T-helper 1 cell treated with Interleukin-12 subunit alpha and Interleukin-12 subunit beta and Interleukin-4 antibody, amounts not matched to agents 30 μg/mL and 1 μg/mL, for 36 hours (primary cell): ENCODE measurements around the gene STK32B.

Experiments
- H3K27ac Mint-ChIP-seq: one replicate; pipeline ENCODE4 v1.8.0; 2021; ENCODE audit warnings: mild to moderate bottlenecking, mixed read lengths
- H3K27me3 Mint-ChIP-seq: one replicate; pipeline ENCODE4 v1.8.0; 2021; ENCODE audit warnings: low read depth, mixed read lengths
- H3K36me3 Mint-ChIP-seq: one replicate; pipeline ENCODE4 v1.8.0; 2021; ENCODE audit warnings: low read depth, mixed read lengths
- H3K4me1 Mint-ChIP-seq: one replicate; pipeline ENCODE4 v1.8.0; 2021; ENCODE audit warnings: low read depth, mixed read lengths
- H3K4me3 Mint-ChIP-seq: one replicate; pipeline ENCODE4 v1.8.0; 2021; ENCODE audit warnings: mild to moderate bottlenecking, moderate library complexity, mixed read lengths
- H3K9me3 Mint-ChIP-seq: one replicate; pipeline ENCODE4 v1.8.0; 2021; ENCODE audit warnings: mixed read lengths

Gene STK32B

DNA sequence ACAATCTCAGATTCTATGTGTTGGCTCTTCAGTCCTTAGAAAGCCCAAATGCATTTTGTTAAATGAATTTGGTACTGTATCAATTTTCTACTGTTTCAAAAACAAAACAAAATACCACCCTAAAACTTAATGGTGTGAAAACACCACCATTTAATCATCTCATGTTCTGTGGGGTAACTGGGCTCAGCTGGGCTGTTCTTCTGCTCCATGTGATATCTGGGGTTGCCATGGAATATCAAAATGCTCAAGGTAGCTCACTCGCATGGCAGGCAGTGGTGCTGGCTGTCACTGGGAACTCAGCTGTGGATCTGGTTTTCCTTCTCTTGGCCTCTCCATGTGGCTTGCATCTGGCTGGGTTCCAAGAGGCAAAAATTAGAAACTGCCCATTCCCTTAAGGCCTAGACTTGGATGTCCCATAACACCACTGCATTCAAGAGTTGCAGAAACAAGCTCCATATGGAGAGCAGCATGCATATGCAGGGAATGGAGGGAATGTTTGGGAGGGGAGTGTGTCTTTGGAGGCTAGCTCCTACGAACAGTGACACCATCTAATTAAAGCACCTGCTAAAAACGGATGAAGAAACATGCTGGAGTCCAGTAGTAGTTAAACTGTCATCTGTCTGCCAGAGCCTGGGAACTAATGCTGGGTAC, 279.2 kb downstream of the STK32B start:
- H3K9me3 Mint-ChIP-seq, result peaks cover 6% of the 10 kb centered on the region
- H3K4me3 Mint-ChIP-seq, result no peak overlapping the region
- no peaks in the 10 kb centered on the region for H3K4me1 Mint-ChIP-seq
- no peaks in the 10 kb centered on the region for H3K27me3 Mint-ChIP-seq
- H3K27ac Mint-ChIP-seq, result no peak overlapping the region
- H3K36me3 Mint-ChIP-seq, result no peaks in the 10 kb centered on the region

DNA sequence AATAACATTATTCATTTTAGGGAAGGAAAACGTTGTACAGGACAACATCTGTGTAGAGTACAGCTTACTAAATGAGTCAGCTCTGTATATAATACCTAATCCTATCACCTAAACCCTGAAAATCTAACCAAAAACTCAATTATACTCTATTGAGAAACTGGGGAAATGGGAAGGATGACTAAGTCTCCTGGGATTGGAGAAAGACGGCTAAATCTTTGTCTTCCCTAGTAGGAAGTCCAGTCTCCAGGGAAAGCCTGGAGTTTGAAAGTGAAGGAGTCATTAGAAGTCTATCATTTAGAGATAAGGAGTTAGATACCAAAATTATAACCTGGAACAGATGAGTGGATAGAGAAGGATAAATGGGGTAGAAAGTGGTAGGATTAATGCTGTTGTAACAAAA, 286.5 kb downstream of the STK32B start:
- Mint-ChIP-seq H3K9me3 (peaks cover 16% of the 10 kb centered on the region), H3K27me3 (no peaks in the 10 kb centered on the region), H3K4me1 (no peaks in the 10 kb centered on the region), H3K36me3 (no peaks in the 10 kb centered on the region), H3K27ac (no peak overlapping the region), H3K4me3 (no peak overlapping the region)

DNA sequence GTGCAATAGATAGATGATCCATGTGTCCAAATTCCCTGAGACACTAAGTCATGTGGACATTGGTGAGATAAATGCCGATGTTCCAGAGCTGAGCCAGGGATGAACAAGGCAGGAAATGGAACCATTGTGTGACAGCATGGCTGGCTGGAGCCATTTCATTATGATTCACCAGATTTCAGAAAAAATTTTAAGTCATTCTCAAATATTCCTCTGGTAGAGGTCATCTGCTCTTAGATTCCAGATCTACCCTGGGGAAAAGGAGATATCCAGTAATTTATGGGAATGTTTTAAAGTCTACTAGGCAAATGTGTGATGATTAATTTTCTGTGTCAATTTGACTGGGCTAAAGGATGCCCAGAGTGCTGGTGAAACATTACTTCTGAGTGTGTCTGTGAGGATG, 287.3 kb downstream of the STK32B start:
- Mint-ChIP-seq H3K4me3 (no peak overlapping the region), H3K27me3 (no peaks in the 10 kb centered on the region), H3K9me3 (peaks cover 16% of the 10 kb centered on the region), H3K36me3 (no peaks in the 10 kb centered on the region), H3K27ac (no peak overlapping the region), H3K4me1 (no peaks in the 10 kb centered on the region)

DNA sequence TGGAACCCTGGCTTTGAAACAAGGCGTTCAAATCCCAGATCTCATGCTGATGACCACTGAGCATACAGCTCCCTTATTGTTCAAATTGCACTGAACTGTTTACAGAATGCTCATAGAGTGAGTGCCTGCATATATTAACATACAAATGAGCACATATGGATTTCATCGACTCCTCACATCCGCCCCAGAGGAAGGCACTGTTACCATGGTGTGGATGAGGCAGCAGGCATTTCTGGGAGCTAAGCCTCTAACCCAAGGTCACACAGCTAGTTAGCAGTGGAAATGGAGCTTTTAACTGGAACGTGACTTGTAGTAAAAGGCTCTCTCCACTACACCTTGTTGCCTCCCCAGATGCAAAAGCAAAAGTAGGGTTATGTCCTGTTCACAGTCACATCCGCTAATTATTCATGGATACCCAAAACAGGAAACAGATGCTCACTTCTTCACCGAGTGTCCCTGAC, 289.7 kb downstream of the STK32B start:
- Mint-ChIP-seq H3K36me3 (no peaks in the 10 kb centered on the region), H3K27me3 (no peaks in the 10 kb centered on the region), H3K27ac (no peak overlapping the region), H3K4me1 (no peaks in the 10 kb centered on the region), H3K9me3 (peaks cover 16% of the 10 kb centered on the region), H3K4me3 (no peak overlapping the region)

DNA sequence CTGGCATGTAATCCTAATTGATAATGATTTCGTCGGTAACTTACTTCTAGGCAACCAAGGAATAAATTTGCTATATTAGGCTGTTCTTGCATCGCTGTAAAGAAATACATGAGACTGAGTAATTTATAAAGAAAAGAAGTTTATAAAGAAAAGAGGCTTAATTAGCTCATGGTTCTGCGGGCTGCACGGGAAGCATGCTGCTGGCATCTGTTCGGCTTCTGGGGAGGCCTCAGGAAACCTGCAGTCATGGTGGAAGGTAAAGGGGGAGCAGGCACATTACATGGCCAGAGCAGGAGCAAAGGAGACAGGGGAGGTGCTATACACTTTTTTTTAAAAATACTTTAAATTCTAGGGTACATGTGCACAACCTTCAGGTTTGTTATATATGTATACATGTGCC, 290.2 kb downstream of the STK32B start:
- no peak overlapping the region for H3K27ac Mint-ChIP-seq
- H3K27me3 Mint-ChIP-seq, result no peaks in the 10 kb centered on the region
- H3K4me3 Mint-ChIP-seq, result no peak overlapping the region
- no peaks in the 10 kb centered on the region for H3K36me3 Mint-ChIP-seq
- no peaks in the 10 kb centered on the region for H3K4me1 Mint-ChIP-seq
- peaks cover 16% of the 10 kb centered on the region for H3K9me3 Mint-ChIP-seq

DNA sequence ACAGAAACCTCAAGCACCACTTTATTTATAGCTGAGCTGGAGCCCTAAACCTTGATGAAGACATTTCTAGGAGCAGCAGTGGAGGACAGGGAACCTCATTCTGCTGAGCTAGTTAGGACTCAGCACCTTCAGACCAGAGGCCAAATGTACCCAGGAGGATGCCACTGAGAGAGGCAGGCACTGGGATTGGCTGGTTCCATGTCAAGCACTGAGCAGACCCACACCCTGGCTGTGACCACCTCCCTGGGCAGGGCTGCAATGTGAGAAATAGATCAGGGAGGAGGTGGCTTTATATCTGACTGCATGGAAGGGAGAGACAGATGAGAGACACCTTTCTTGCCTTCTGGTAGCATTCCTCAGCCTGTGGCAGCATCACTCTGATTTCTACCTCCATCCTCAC, 304.6 kb downstream of the STK32B start:
- H3K4me1 Mint-ChIP-seq, result no peaks in the 10 kb centered on the region
- H3K4me3 Mint-ChIP-seq, result no peak overlapping the region
- no peaks in the 10 kb centered on the region for H3K36me3 Mint-ChIP-seq
- no peak overlapping the region for H3K27ac Mint-ChIP-seq
- no peaks in the 10 kb centered on the region for H3K27me3 Mint-ChIP-seq
- H3K9me3 Mint-ChIP-seq, result peaks cover 7% of the 10 kb centered on the region

DNA sequence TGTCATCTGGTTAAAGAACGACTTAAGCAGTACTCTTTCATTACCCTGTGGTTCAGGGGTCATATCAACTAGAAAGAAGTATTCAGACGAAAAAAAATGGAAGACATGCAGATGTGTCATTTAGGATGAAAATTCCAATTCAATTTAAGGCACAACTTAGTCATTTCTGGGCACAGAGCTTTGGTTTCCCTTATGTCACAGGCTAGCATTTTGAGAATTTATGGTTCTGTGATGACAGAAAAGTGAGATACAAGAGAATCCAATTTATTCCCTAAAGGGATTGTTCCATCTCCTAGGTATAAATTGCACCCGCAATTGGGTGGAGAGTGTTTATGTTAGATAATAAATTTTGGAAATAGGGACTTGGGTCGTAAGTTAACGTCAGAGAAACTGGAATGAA, 306.6 kb downstream of the STK32B start:
- Mint-ChIP-seq H3K36me3 (no peaks in the 10 kb centered on the region), H3K4me1 (no peaks in the 10 kb centered on the region), H3K27me3 (no peaks in the 10 kb centered on the region), H3K4me3 (no peak overlapping the region), H3K9me3 (peaks cover 13% of the 10 kb centered on the region), H3K27ac (no peak overlapping the region)

DNA sequence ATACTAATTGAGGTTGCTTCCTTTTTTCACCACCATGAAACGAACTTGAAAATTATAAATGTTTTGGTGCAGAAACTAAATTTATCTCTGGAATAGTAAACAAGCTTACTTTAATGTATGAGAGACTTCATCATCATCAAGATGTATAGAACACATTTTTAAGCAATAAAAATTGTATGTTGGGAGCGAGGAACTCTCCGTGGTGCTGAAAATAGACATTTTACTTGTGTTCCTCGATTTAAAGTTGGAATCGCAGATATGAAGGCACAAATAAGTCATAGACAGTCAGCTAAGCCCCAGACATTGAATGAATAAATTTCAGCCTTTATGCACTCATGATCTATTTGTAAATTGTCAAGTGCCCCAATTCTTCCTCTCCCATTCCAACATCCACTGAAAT, 310.7 kb downstream of the STK32B start:
- Mint-ChIP-seq H3K27me3 (no peaks in the 10 kb centered on the region), H3K27ac (no peak overlapping the region), H3K4me1 (no peaks in the 10 kb centered on the region), H3K4me3 (no peak overlapping the region), H3K36me3 (no peaks in the 10 kb centered on the region), H3K9me3 (peaks cover 16% of the 10 kb centered on the region)

DNA sequence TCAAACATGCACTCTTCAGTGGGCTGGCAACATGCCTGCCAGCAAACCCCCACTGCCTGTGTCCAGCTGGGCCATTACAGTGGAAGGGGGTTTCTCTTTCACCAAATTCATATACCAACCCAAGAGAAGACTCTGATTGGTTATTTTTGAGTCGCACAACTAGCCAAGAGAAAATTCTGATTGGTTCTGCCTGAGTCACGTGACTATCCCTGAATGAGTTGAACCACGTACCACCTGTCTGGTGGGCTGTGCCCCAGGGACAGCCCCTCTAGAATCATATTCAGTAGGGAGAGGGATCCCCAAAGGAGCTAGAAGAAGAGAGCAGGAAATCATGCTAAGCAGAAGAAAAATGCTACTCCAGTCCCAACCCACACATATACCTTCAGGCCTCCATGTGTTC, 313.1 kb downstream of the STK32B start:
- H3K27me3 Mint-ChIP-seq, result no peaks in the 10 kb centered on the region
- H3K9me3 Mint-ChIP-seq, result peaks cover 16% of the 10 kb centered on the region
- H3K36me3 Mint-ChIP-seq, result no peaks in the 10 kb centered on the region
- H3K4me3 Mint-ChIP-seq, result no peak overlapping the region
- no peak overlapping the region for H3K27ac Mint-ChIP-seq
- H3K4me1 Mint-ChIP-seq, result no peaks in the 10 kb centered on the region

DNA sequence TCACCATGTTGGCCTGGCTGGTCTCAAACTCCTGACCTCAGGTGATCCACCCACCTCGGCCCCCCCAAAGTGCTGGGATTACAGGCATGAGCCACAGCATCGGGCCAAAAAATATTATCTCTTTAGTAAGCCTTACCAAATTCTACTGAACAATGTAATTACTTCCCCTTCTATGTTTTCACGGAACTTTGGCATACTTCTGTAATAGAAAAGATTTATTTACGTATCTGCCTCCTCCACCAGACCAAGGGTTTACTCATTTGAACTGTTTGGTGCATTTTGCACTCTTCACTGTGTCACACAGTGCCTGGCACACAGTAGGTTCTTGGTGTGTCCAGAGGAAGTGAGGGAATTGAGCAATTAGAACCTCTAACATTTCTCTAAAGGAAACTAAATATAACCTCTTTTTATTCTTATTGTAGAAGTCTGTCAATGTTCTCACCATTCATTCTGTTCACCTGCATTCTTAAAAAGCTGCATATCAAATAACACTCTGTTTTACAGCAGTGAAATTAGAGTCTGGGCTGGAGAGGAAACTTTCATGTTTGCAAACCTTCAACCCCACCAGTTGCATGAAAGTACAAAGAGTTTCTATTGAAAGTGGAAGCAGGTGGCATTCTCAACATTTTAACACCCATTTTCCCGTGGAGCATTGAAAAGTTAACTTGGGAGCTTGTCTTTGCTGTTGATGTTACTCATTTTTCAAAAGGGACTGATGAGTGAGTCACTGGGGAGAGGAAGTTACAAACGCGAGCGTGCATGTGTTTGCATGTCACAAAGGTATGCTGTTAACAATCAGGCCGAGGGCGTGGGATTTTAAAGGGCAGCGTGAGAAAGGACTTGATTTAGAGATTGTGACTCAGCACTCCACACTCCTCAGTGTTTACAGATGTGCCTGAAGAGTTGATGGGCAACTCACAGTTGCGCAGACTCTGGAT, 314.1 kb downstream of the STK32B start:
- no peak overlapping the region for H3K4me3 Mint-ChIP-seq
- no peak overlapping the region for H3K27ac Mint-ChIP-seq

DNA sequence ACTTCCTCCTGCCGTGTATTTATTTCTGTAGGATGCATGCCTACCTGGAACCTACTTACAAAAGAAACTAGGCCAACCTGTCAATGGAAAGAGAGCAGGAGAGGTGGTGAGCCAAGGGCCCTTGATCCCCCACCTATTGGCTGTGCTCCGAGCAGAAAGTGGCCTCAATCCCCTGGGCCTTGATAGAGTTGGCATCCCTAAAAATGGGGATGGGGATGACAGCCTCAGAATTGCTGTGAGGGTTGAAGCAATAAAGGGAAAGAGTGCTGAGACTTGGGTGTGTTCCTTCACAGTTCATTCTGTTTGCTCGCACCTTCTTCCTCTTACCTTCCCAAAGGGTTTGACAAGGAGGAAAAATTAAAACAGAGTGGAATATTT, 314.7 kb downstream of the STK32B start:
- peaks cover 11% of the 10 kb centered on the region for H3K9me3 Mint-ChIP-seq
- H3K4me3 Mint-ChIP-seq, result no peak overlapping the region
- no peaks in the 10 kb centered on the region for H3K36me3 Mint-ChIP-seq
- no peak overlapping the region for H3K27ac Mint-ChIP-seq
- no peaks in the 10 kb centered on the region for H3K27me3 Mint-ChIP-seq
- no peaks in the 10 kb centered on the region for H3K4me1 Mint-ChIP-seq

More for the DNA sequence above, 314.1 kb downstream of the STK32B start:
- Mint-ChIP-seq H3K9me3 (peaks cover 11% of the 10 kb centered on the region), H3K27me3 (no peaks in the 10 kb centered on the region), H3K4me1 (no peaks in the 10 kb centered on the region), H3K36me3 (no peaks in the 10 kb centered on the region)

DNA sequence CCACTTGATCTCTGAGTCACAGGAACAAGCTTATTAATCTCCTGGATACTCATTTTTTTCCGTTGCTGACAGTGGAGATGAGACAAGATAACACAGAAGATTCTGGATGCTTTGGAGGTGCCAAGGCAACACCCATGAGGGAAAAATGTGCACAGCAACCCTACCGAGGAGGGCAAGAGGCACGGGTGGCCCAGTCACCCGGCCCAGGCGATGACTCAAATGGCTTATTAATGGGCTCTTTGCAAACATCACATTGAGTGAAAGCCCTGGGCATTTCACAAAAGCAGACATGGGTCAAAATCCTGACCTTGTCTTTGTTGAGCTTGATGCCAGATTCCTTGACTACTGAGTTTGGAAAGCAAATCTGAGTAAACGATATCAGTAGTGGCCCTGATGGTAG, 315.1 kb downstream of the STK32B start:
- H3K27me3 Mint-ChIP-seq, result no peaks in the 10 kb centered on the region
- H3K4me1 Mint-ChIP-seq, result no peaks in the 10 kb centered on the region
- H3K36me3 Mint-ChIP-seq, result no peaks in the 10 kb centered on the region
- peaks cover 12% of the 10 kb centered on the region for H3K9me3 Mint-ChIP-seq
- no peak overlapping the region for H3K27ac Mint-ChIP-seq
- no peak overlapping the region for H3K4me3 Mint-ChIP-seq

DNA sequence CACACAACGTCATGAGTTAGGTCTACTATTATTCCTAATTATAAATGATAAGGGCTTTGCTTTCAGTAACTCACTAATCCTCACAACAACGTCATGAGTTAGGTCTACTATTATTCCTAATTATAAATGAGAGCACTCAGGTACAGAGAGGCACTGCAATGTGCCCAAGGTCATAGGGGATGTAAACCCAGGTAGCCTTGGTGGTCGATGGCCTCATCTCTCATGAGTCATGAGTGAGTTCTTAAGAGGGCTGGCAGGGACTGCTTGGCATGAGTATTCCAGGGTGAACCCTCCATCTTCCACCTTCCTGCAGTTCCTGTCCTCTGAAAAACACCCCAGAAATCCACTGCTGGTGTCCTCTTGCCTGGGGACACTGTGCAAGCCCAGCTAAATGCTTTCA, 317.1 kb downstream of the STK32B start:
- Mint-ChIP-seq H3K9me3 (peaks cover 6% of the 10 kb centered on the region), H3K27me3 (no peaks in the 10 kb centered on the region), H3K4me1 (no peaks in the 10 kb centered on the region)

DNA sequence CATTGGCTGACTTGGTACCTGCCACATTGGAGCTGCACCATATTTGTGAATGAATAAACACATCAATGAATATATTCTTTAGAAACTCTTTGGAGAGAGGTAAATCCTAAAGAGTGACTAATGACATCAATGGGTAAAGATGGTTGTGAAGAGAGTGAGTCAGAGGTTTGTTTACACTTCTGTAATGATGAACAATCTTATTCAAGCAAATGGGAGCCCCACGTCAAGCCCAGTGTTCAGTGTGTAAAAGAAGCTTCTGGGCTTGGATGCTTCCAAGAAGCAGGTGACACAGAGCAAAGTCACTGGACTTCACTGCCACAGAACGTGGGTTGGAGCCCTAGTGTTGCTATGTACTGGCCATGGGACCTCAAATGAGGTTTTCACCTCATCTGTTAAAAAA, 319.0 kb downstream of the STK32B start:
- Mint-ChIP-seq H3K4me1 (no peaks in the 10 kb centered on the region), H3K9me3 (peaks cover 8% of the 10 kb centered on the region), H3K36me3 (no peaks in the 10 kb centered on the region), H3K27ac (no peak overlapping the region), H3K4me3 (no peak overlapping the region), H3K27me3 (no peaks in the 10 kb centered on the region)

More for the DNA sequence above, 317.1 kb downstream of the STK32B start:
- Mint-ChIP-seq H3K27ac (no peak overlapping the region), H3K36me3 (no peaks in the 10 kb centered on the region), H3K4me3 (no peak overlapping the region)
